ENCODE data around the gene SAG.

SAG gene

DNA sequence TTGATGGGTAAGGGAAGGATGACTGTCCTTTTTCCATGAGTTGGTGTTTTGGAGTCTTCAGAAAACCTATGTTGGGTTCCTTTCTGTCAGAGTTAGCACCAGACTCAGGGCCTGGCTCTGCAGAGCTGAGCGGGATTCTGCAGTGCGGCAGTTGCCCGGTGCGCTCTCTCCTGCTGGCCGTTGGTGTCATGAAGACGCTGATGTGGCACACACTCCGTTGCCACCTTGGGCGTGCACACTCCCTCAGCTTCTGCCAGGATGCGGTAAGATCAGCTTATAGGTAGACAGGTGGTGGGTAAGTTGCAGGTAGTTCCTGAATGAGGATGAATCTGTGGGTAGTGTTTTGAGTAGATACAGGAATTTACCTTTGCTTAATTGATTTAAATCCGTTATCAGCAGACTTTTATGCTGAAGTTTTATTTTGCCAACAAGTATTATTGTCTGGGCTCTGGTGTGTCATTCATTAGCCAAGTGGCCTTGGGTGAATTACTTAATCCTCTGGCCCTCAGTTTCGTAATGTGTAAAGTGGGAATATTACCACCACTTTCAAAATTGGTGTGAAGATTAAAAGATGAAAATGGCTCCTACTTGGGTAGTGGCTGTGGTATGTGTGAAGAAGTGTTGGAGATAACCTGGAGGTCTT lies 73.5 kb downstream of the SAG start:
- no peak for DNase-seq (ENCODE audit: low spot score)

DNA sequence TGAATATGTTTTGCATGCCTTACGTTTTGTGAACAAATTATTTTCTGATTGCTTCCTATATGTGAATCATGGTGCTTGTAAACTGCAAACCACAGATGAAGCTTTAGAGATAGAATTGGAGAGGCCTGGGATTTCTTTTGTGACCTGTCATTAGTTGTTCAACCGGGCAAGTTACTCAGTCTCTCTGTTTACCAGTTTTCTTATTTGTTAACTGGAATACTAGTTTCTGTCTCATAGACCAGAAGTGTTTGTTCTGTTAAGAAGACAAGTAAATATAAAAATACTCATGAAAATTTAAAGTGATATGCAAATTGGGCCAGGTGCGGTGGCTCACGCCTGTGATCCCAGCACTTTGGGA lies 74.0 kb downstream of the SAG start:
- no peak for DNase-seq (ENCODE audit: low spot score)

DNA sequence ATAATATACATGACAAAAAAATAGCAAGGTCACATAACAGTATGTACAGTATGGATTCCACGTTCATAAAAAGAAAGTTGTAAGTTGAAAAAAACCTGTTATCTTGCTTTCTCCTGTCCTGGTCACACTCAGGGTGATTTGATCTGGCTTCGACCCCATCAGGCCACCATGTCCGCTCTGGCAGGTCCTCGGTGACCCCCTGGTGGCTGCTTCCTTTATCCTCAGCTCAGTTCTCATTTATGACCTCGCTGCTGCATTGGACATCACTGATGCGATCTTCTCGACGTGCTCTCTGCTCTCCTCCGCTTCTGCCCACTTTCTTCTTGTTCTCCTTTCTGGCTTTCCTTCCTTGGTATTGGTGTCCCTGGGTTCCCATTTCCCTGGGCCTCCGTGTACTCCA lies 76.4 kb downstream of the SAG start:
- DNase-seq (ENCODE audit: low spot score): no peak

DNA sequence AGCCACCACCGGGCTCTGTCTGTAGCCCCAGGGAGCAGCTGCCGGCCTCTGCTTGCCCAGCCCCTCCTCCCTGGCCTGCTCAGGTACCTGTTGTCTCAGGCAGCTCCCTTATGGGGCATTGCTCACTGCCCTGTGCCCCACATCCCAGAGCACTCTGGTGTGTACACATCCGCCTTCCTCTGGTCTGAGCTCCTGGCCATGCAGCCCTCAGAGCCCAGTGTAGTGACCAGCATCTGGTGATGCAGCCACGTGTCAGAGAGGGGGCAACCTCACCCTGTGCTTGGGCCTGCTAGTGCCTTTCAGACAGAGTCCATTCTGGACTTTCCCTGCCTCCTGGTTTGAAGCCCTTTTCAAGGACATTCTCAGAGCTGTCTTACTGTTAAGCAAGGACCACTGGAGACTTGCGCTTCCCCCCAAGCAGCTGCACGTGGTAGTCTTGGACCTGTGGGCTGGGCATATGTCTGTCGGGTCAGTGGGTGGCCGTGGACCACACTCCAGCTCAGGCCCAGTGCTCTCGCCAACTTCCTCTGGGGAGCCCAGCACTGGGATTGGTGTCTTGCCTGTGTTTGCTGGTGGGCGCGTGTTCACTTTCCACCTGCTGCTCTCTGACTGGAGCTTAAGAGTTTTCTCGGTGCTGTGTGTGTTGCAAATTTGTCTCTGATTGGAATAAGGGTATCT lies 77.3 kb downstream of the SAG start:
- no peak for DNase-seq (ENCODE audit: low spot score)

DNA sequence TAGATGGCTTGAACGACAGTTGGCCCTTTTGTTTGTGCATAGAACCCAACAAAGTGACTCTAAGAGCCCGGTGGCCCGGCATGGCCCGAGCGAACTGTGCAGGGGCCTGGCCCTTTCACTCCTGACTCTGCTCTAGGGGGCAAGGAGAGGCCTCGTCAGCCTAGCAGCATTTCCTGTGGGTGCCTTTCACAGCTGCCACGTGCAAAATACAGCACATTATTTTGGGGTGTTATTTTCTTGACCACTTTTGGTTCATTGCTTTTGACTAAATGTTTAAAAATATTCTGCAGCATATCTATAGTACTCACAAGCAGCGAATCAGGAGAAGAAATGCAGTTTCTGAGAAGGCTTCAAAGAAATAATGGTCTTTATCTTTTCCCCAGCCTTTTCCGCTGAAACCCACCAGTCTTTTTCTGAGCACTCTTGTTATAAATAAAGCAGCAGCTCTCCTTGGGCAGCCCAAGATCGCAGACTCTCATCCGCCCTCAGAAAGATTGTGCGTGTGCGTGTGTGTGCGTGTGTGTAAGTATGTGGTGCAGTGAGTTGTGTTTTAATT lies 78.0 kb downstream of the SAG start:
- DNase-seq (ENCODE audit: low spot score): no peak

DNA sequence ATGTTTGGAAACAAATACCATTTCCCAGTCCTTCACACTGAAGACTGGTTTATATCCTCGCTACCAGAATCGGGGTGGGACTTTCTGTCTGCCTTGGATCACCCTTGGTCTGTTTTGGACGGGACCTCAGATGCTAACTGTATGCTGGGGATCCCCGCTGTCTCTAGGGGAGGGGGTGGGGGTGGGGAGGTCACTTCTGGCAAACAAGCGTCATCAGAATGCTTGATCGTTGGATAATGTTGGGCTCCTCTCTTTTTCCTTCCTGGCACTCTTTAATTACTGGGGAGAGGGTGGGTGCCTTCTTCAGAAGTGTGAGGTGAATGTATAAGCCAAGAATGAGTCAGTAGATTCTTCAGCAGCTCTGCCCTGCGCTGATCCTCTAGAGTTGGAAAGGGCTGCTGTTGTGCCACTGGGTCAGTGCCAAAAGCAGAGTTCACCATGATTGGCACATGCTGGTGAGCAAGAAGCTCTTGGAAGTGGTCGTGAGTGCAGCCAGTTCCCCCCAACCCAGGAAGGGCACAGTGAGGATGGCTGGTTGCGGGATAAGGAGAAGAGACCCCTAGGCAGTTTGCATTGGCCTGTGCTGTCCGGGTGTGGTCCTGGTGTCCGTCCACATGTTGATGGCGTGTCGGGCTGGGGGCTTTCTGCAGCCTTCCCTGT lies 78.9 kb downstream of the SAG start:
- DNase-seq (ENCODE audit: low spot score): no peak

DNA sequence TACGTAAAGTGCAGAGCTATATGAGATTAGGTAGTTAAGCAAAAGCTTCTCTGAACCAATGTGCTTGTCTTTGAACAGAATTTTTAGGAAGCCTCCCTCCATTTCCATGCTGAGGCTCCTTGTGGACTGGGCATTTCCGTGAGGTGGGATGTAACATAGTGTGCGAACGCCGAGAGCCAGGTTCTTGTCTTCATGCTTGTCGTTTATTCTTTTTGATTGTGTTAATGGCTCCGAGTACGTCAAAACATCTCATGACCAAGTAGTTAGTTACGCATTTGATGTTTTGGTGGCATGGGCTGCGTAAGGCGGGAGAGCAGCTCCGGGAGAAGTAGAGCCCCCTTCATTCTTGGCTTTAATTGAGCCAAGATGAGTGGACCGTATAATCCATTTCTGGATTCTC lies 79.6 kb downstream of the SAG start:
- no peak for DNase-seq (ENCODE audit: low spot score)

DNA sequence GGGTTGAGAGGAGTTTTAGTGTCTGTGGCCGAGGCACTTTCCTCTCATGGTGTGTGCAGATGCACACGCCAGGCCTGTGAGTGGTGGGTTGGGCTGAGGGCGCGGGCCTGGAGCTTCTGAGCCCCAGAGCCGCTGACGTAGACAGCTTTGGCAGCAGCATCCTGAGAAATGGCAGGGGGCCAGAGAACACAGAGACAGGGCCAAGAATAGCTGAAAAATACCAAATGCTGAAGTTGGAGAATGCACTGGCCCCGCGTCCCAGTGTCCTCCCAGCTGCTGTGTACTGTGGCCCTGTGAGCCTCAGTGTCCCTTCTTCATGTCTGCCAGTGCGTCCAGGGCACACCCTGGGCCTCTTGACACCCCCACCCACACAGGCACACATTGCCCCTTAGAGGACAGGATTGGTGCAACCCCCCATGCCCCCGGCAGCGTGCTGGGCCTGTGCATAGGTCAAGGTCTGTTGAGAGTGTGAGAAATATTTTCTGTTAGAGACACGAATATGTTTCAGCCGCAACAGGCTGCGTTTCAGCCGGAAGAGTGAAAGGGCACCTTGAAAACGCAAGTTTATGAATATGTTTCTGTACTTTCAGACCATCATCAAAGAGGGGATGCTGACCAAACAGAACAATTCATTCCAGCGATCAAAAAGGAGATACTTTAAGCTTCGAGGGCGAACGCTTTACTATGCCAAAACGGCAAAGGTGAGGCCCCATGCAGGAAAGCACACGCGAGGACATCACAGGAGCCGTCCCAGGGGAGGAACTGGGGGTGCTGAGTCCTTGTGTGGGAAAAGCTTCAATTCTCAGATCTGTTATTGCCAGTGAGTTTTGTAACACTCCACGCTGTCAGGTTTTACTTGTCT lies 80.3 kb downstream of the SAG start:
- no peak for DNase-seq (ENCODE audit: low spot score)

DNA sequence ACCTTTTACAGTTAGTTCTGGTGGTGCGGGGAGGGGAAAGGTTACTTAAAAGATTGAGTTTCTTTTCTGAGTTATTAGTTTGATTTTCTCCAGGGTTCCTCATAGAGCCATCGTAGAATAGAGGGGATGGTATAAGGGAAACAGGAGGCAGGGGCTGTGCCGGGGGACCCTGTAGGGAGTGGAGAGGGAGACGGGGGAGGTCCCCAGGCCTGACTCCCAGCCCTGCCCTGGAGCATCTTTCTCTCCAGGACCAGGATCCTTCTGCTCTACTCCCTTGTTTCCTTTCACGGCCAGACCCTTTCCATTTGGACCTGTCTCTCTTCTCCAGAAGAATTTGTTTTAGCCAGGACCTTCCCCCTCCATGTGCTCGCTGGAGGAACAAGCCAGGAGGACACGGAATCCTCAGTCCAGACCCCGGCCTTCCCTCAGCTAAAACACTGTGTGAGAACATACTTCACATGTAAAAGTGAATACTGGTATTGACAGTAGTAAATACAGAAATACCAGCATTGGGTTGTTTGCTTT lies 82.0 kb downstream of the SAG start:
- DNase-seq (ENCODE audit: low spot score): no peak

DNA sequence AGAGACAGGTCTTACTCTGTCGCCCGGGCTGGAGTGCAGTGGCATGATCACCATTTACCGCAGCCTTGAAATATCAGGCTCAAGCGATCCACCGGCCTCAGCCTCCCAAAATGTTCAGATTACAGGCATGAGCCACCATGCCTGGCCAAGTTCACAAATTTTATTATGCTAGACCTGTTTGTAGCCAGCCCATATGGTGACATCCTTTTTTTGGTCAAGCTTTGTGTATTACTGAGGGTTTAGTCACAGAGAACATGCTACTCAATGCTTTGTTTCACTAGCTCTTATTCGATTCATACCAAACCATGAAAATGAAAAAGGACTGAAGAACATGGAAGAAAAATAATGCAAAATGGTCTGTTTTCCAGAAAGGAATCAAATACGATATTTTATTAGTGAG lies 88.1 kb downstream of the SAG start:
- DNase-seq (ENCODE audit: low spot score): no peak

Data from iPS-NIHi11 (cell line).